GM21529 (cell line): Measurements from ENCODE around the gene MYO3A.

Experiments
- ATAC-seq: cut with Tn5 transposase; IDR thresholded peaks from one replicate; pipeline ENCODE4 v1.9.1; 2021; ENCODE audit not compliant: unreplicated experiment

MYO3A gene

DNA sequence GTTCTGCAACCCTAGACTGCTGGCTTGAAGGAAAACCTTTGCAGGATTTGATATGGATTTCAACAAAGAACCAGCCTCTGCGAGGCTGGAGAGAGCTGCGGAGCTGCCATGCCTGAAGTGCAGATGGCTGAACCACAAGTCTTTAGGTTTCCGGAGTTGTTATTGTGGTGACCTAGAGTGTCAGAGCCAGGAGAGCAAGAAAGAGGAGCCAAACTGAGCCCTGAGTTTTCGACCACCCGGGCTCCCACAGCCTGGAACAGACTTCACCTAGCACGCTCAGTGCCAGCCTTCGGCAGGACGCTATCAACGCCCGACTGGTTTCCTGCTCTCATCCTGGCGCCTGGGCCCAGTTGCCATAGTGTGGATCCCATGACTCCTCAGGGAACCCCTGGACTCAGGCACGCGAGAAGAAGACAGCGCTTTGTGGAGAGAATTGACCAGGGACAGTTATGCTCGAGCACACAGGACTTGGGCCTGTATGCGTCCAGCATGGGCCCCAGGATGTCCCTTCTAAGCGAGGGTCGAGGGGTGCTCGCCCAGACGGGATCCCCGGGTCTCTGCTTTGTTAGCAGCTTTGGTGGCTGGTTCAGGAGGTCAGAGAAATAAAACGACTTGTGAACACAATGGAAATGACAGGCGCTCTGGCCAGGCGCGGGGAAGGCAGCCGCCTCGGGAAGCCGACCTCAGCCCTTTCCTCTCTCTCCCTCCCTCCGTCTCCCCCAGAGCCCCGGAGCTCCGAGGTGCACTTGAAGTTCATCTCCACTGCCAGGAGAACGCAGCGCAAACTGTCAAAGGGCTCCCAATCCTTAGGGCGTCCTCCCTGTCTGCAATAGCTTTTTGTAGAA, 280.7 kb downstream of the MYO3A start:
- no peak for ATAC-seq

- ATAC-seq = no peak
Observed at GRCh38 chr10:26215396-26215934, 281.4 kb downstream of the MYO3A start.

- ATAC-seq = no peak
Observed at GRCh38 chr10:26215935-26216584, 282.0 kb downstream of the MYO3A start.

DNA sequence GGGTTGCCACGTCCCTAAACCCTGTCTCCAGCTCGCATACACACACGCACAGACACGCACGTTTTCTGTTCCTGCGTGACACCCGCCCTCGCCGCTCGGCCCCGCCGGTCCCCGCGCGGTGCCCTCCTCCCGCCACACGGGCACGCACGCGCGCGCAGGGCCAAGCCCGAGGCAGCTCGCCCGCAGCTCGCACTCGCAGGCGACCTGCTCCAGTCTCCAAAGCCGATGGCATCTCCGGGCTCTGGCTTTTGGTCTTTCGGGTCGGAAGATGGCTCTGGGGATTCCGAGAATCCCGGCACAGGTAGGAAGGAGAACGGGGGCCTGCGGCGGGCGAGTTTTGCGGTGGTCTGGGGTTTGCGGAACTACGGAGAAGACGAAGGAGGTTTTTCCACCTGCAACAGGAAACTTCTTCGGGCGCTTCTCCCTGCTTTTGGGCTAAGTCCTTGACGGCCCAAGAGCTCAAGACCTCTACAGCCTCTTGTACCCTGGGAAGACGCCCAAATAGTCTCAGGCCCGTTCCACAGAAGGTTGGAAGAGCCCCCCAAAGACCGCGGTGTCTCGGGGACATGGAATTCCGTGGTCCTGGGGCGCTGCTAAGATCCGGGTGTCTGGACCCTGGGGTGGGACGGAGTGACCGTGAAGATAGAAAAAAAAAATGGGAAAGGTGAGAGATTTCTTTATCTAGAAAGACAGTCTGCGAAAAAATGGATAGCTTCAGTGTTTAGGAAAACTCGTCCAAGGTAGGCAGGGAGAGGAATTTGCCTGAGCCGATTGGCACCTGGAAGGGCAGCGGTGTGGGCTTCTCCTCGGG, 282.8 kb downstream of the MYO3A start, which contains the start of gene GAD2:
Gene GAD2, plus strand, starts transcription at position 190 of the 811 bp plus-strand sequence. Its CDS starts 36 bp downstream, at position 226.
- no peak for ATAC-seq

GRCh38 chr10:26217396-26218086, 283.5 kb downstream of the MYO3A start:
- no peak for ATAC-seq

GRCh38 chr10:26219676-26220075, 285.6 kb downstream of the MYO3A start:
- ATAC-seq = no peak

GRCh38 chr10:26220901-26221300, 286.9 kb downstream of the MYO3A start:
- no peak for ATAC-seq

GRCh38 chr10:26221541-26221940, 287.5 kb downstream of the MYO3A start:
- no peak for ATAC-seq

- no peak for ATAC-seq
Observed at GRCh38 chr10:26222563-26222962, 288.5 kb downstream of the MYO3A start.

GRCh38 chr10:26225322-26225721, 291.3 kb downstream of the MYO3A start:
- ATAC-seq = no peak

GRCh38 chr10:26227786-26228185, 293.8 kb downstream of the MYO3A start:
- no peak for ATAC-seq

- ATAC-seq = no peak
Observed at GRCh38 chr10:26232174-26232573, 298.1 kb downstream of the MYO3A start.

GRCh38 chr10:26235761-26236160, 301.7 kb downstream of the MYO3A start:
- no peak for ATAC-seq

- no peak for ATAC-seq
Observed at GRCh38 chr10:26238378-26238777, 304.3 kb downstream of the MYO3A start.

GRCh38 chr10:26242706-26243350, 308.8 kb downstream of the MYO3A start:
- no peak for ATAC-seq

- ATAC-seq = no peak
Observed at GRCh38 chr10:26243351-26243720, 309.3 kb downstream of the MYO3A start.

- no peak for ATAC-seq
Observed at GRCh38 chr10:26249681-26250080, 315.7 kb downstream of the MYO3A start.

DNA sequence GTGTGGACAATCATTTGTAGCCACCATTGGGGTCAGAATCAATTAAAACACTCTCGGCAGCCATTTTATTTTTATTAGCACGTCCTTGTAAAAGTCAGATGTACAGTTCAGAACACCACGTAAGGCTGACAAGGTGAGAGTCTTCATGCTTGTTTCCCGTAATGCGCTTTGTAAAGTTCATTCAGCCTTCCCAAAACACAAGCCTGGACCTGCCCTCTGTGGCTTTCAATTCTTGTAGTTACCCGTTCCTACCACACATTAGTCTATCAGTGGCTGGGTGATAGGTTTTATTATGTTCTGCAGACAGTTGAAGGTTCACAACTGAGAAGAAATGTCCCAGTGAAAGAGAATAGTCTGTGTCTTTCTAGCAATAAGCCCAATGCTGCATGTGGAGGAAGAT, 317.9 kb downstream of the MYO3A start:
- ATAC-seq = no peak

GRCh38 chr10:26254616-26255015, 320.6 kb downstream of the MYO3A start:
- ATAC-seq = no peak

- no peak for ATAC-seq
Observed at GRCh38 chr10:26259341-26259740, 325.3 kb downstream of the MYO3A start.
